Umbilical cord (tissue), 2 donors: ENCODE measurements around the gene FBXO17. TPM values are rescaled to one million over a fixed set of nuclear protein-coding genes. Genes with fewer than 3 reads are reported as not detected.
"Not testable (repeated sequence)": the region's sequence is repeated elsewhere in the genome, so short reads cannot be mapped to it uniquely, and the experiment has no call there.

Source experiments
- DNase-seq: peaks from one replicate; pipeline ENCODE4 v3.0.0-alpha.2; 2015; ENCODE audit warnings: low spot score
- total RNA-seq: library from RNA; depleted of rRNA; stranded (reverse); fragments of >200 nt; gene quantifications from one replicate; pipeline ENCODE4 v1.2.3, GENCODE V29; 2014; ENCODE audit warnings: low replicate concordance; ENCODE audit not compliant: insufficient read depth

Gene FBXO17
- total RNA-seq, 1 donor from 2014 or later, result 11.6 TPM

- DNase-seq, result no peak
These were observed 5.2 kb upstream of the FBXO17 start for GRCh38 chr19:38980583-38981374.

- DNase-seq, result no peak
These were observed 4.3 kb upstream of the FBXO17 start for GRCh38 chr19:38979812-38980211.

GRCh38 chr19:38978326-38978689, 2.8 kb upstream of the FBXO17 start:
- DNase-seq, result no peak

GRCh38 chr19:38977445-38978325, 2.1 kb upstream of the FBXO17 start:
- DNase-seq, result peak; percentile 77

GRCh38 chr19:38975861-38976271, 324 bp upstream of the FBXO17 start:
- DNase-seq, result peak; percentile 72

- peak; percentile 35 for DNase-seq
These were observed 823 bp downstream of the FBXO17 start for GRCh38 chr19:38974624-38975213.

- no peak for DNase-seq
These were observed 3.9 kb downstream of the FBXO17 start for GRCh38 chr19:38971672-38972071.

GRCh38 chr19:38970664-38971532, 4.6 kb downstream of the FBXO17 start:
- DNase-seq, result no peak

- DNase-seq, result not testable (repeated sequence)
These were observed 9.4 kb downstream of the FBXO17 start for GRCh38 chr19:38966149-38966548.

GRCh38 chr19:38964738-38965137, 10.8 kb downstream of the FBXO17 start:
- DNase-seq, result no peak

- no peak for DNase-seq
These were observed 15.9 kb downstream of the FBXO17 start for GRCh38 chr19:38959618-38960017.

- DNase-seq, result no peak
These were observed 17.2 kb downstream of the FBXO17 start for GRCh38 chr19:38958301-38958700.

GRCh38 chr19:38956264-38956663, 19.3 kb downstream of the FBXO17 start:
- no peak for DNase-seq

GRCh38 chr19:38953677-38954076, 21.9 kb downstream of the FBXO17 start:
- no peak for DNase-seq

GRCh38 chr19:38952395-38953165, 23.0 kb downstream of the FBXO17 start:
- DNase-seq, result no peak

- DNase-seq, result no peak
These were observed 24.4 kb downstream of the FBXO17 start for GRCh38 chr19:38951187-38951586.

GRCh38 chr19:38949580-38950367, 25.8 kb downstream of the FBXO17 start:
- peak; percentile 67 for DNase-seq

- DNase-seq, result no peak
These were observed 29.1 kb downstream of the FBXO17 start for GRCh38 chr19:38946229-38947010.
